ENCODE data around the gene FILIP1L. TPM values are rescaled to one million over a fixed set of nuclear protein-coding genes. Genes with fewer than 3 reads are reported as not detected.

The FILIP1L gene
- total and polyA plus RNA-seq, 2 of the 13 experiments (the other 11 are each of a cell fraction or from before 2014, with no cell fraction given) = 8.1 to 187 TPM

DNA sequence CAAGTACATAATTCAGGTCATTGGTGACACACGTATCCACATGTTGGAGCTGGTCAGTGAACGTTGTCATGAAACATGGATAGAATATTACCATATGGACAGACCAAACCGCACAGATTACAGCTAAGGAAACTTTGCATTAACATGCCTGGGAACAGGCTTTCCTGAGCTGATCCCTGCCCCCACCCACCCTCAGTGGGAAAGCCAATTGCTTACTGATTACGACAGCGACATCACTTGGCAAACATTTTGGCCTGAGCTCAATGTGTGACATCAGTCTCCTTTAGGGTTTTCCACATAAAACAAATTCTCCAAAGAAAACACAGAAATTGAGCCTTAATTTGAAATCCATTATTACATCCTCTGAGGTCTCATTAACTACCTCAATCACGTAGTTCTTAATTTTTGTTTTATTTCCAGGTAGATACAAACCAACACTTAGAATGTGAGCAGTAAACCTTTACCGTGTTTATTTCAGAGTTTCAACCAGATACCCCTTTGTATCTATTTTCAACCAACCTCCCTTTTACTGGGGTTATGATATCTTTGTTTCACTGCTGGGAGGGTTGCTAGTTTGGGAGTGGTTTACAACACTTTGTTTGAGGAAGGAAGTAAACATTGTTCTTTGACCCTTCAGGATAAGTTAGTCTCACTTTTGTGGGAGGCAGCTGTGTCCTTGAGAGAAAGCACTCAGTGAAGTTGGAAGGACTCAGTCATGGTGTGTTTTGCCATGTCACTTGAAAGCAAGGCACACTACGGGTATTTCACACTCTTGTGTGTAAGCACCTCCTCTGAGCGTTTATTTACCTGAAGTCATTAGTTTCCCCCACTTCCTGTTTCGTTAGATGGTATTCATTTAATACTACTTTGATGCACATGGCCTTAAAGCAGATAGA lies 193.6 kb downstream of the FILIP1L start:
- Histone ChIP-seq H3K4me2 (ENCODE audit: low read depth, low read length) (peak overlapping the region; percentile 67), H3K4me3 (replicated peaks in 1 of 3; ENCODE audit: insufficient read depth in 1 of 3, low read depth in 2 of 3, low read length in 3 of 3) (peak overlapping the region in 2 of 3 experiments; percentile 17 to 42; a peak in 1 of 6 replicates), H3K27me3 (ENCODE audit: control insufficient read depth in 1 of 2, insufficient read depth in 2 of 2, low read length in 2 of 2) (no peaks in the 10 kb centered on the region), H3K79me2 (ENCODE audit: insufficient read depth, low read length) (peaks cover 4% of the 10 kb centered on the region), H3K27ac (ENCODE audit: extremely low read length, insufficient read depth, low read length) (peak overlapping the region; percentile 94), H3K36me3 (replicated peaks in 1 of 2; ENCODE audit: control insufficient read depth in 1 of 2, insufficient read depth in 2 of 2, low read length in 2 of 2) (no peaks in the 10 kb centered on the region), H3K4me1 (ENCODE audit: insufficient read depth, low read length) (peaks cover 100% of the 10 kb centered on the region), H3K9ac (ENCODE audit: insufficient read depth, low read depth, low read length) (peak overlapping the region; percentile 74), H4K20me1 (ENCODE audit: insufficient read depth, low read length) (no peaks in the 10 kb centered on the region), H3K9me3 (ENCODE audit: low read length) (no peaks in the 10 kb centered on the region), H2AFZ (ENCODE audit: low read length) (no peak overlapping the region)
- BruUV-seq (replicated peaks) = TSS peak; percentile 60
- peak; percentile 97 for DNase-seq (ENCODE audit: low spot score)
- POLR2A ChIA-PET = interaction anchor here (0.7 to 2.8 kb wide), 27 partner anchors 11 to 340 kb away, joined by 3 to 32 read pairs (median 5); partner anchors contain the start of gene TBC1D23
- WGBS (ENCODE audit: low lambda C conversion rate) = 1% methylated on average over 10 of the region's 10 CpGs
- FAIRE-seq = peak; percentile 91
- in situ Hi-C loops (cut with HindIII; ENCODE audit: extremely low pct_ligation_motif_present, low pct_unique_long_range_greater_than_20kb) (no loop called here), intact Hi-C loops (cut with micrococcal nuclease; ENCODE audit: unreplicated experiment) (loop anchor here (2.0 to 5.0 kb wide), 3 partner anchors 20 to 63 kb away; no protein-coding TSS in a partner anchor)
- CTCF ChIA-PET (ENCODE audit: low intra/inter-chr PET ratio, low total read pairs) = no interaction called here
- ATAC-seq = peak; percentile 89
- TF ChIP-seq ASH2L (IDR thresholded peaks at IDR 0.05; ENCODE audit: insufficient read length, low read depth, low read length) = peak; percentile 90
- TF ChIP-seq KAT7 (CRISPR knock-in tag; IDR thresholded peaks at IDR 0.05; ENCODE audit: borderline replicate concordance) = peak; percentile 5; the same call in 1 of the 2 replicates
- TF ChIP-seq, protein P1, sequence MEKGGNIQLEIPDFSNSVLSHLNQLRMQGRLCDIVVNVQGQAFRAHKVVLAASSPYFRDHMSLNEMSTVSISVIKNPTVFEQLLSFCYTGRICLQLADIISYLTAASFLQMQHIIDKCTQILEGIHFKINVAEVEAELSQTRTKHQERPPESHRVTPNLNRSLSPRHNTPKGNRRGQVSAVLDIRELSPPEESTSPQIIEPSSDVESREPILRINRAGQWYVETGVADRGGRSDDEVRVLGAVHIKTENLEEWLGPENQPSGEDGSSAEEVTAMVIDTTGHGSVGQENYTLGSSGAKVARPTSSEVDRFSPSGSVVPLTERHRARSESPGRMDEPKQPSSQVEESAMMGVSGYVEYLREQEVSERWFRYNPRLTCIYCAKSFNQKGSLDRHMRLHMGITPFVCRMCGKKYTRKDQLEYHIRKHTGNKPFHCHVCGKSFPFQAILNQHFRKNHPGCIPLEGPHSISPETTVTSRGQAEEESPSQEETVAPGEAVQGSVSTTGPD (CRISPR knock-in tag; IDR thresholded peaks at IDR 0.05) = no peak
- TF ChIP-seq NR2F1 (CRISPR knock-in tag; IDR thresholded peaks at IDR 0.05) = peak in 1 of 2 experiments; percentile 47; a peak in 1 of 4 replicates
- TF ChIP-seq, protein P2, sequence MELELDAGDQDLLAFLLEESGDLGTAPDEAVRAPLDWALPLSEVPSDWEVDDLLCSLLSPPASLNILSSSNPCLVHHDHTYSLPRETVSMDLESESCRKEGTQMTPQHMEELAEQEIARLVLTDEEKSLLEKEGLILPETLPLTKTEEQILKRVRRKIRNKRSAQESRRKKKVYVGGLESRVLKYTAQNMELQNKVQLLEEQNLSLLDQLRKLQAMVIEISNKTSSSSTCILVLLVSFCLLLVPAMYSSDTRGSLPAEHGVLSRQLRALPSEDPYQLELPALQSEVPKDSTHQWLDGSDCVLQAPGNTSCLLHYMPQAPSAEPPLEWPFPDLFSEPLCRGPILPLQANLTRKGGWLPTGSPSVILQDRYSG (CRISPR knock-in tag; IDR thresholded peaks at IDR 0.05) = 0 out of 2 replicates have a peak, but pooled peaks have one; percentile 33
- TF ChIP-seq ATF7-NPFF (CRISPR knock-in tag; IDR thresholded peaks at IDR 0.05; ENCODE audit: low read depth) = no peak
- peak; percentile 75 for TF ChIP-seq ESRRA (CRISPR knock-in tag; IDR thresholded peaks at IDR 0.05; ENCODE audit: low read depth)
- peak; percentile 61; the same call in 1 of the 2 replicates for TF ChIP-seq BRCA1 (CRISPR knock-in tag; IDR thresholded peaks at IDR 0.05)
- TF ChIP-seq, protein P3, sequence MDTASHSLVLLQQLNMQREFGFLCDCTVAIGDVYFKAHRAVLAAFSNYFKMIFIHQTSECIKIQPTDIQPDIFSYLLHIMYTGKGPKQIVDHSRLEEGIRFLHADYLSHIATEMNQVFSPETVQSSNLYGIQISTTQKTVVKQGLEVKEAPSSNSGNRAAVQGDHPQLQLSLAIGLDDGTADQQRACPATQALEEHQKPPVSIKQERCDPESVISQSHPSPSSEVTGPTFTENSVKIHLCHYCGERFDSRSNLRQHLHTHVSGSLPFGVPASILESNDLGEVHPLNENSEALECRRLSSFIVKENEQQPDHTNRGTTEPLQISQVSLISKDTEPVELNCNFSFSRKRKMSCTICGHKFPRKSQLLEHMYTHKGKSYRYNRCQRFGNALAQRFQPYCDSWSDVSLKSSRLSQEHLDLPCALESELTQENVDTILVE (CRISPR knock-in tag; IDR thresholded peaks at IDR 0.05) = peak; percentile 63
- TF ChIP-seq NR2F6 (IDR thresholded peaks at IDR 0.05) = peak; percentile 68
- peak; percentile 79 for TF ChIP-seq NR2F6 (CRISPR knock-in tag; IDR thresholded peaks at IDR 0.05)
- TF ChIP-seq SMYD3 (CRISPR knock-in tag; IDR thresholded peaks at IDR 0.05) = peak; percentile 76; the same call in 1 of the 2 replicates
- no peak for TF ChIP-seq SUZ12 (IDR thresholded peaks at IDR 0.05; ENCODE audit: low read depth, low read length)
- TF ChIP-seq, protein P4, sequence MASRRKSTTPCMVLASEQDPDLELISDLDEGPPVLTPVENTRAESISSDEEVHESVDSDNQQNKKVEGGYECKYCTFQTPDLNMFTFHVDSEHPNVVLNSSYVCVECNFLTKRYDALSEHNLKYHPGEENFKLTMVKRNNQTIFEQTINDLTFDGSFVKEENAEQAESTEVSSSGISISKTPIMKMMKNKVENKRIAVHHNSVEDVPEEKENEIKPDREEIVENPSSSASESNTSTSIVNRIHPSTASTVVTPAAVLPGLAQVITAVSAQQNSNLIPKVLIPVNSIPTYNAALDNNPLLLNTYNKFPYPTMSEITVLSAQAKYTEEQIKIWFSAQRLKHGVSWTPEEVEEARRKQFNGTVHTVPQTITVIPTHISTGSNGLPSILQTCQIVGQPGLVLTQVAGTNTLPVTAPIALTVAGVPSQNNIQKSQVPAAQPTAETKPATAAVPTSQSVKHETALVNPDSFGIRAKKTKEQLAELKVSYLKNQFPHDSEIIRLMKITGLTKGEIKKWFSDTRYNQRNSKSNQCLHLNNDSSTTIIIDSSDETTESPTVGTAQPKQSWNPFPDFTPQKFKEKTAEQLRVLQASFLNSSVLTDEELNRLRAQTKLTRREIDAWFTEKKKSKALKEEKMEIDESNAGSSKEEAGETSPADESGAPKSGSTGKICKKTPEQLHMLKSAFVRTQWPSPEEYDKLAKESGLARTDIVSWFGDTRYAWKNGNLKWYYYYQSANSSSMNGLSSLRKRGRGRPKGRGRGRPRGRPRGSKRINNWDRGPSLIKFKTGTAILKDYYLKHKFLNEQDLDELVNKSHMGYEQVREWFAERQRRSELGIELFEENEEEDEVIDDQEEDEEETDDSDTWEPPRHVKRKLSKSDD (CRISPR knock-in tag; IDR thresholded peaks at IDR 0.05; ENCODE audit: low read depth) = no peak
- TF ChIP-seq, protein P5, sequence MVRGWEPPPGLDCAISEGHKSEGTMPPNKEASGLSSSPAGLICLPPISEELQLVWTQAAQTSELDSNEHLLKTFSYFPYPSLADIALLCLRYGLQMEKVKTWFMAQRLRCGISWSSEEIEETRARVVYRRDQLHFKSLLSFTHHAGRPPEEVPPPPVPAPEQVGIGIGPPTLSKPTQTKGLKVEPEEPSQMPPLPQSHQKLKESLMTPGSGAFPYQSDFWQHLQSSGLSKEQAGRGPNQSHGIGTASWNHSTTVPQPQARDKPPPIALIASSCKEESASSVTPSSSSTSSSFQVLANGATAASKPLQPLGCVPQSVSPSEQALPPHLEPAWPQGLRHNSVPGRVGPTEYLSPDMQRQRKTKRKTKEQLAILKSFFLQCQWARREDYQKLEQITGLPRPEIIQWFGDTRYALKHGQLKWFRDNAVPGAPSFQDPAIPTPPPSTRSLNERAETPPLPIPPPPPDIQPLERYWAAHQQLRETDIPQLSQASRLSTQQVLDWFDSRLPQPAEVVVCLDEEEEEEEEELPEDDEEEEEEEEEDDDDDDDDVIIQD (CRISPR knock-in tag; IDR thresholded peaks at IDR 0.05; ENCODE audit: low read depth) = peak; percentile 89

All from HepG2 (cell line).